Amniotic stem cell (primary cell): ENCODE measurements around the gene SLC26A8.

Experiments used
- DNase-seq: peaks from one replicate; lab custom pipeline; 2025; lab: John Stamatoyannopoulos, UW

SLC26A8 gene

GRCh38 chr6:36023996-36024795 lies at the start of gene SLC26A8:
Gene SLC26A8, minus strand, starts transcription at chr6:36024641. Its CDS starts 4,934 bp downstream, at chr6:36019707.
- no peak for DNase-seq

- DNase-seq: no peak
Observed at GRCh38 chr6:36073587-36073986, 49.1 kb upstream of the SLC26A8 start.

GRCh38 chr6:36072681-36073080 lies 48.2 kb upstream of the SLC26A8 start:
- no peak for DNase-seq

- no peak for DNase-seq
Observed at GRCh38 chr6:36071714-36072113, 47.3 kb upstream of the SLC26A8 start.

GRCh38 chr6:36071281-36071680 lies 46.8 kb upstream of the SLC26A8 start:
- DNase-seq: no peak

GRCh38 chr6:36070252-36070651 lies 45.8 kb upstream of the SLC26A8 start:
- DNase-seq: no peak

GRCh38 chr6:36069573-36069972 lies 45.1 kb upstream of the SLC26A8 start:
- DNase-seq: no peak

GRCh38 chr6:36068586-36068985 lies 44.1 kb upstream of the SLC26A8 start:
- no peak for DNase-seq

- no peak for DNase-seq
Observed at GRCh38 chr6:36068012-36068392, 43.6 kb upstream of the SLC26A8 start.

- no peak for DNase-seq
Observed at GRCh38 chr6:36067374-36068011, 43.1 kb upstream of the SLC26A8 start.

GRCh38 chr6:36066817-36067216 lies 42.4 kb upstream of the SLC26A8 start:
- DNase-seq: no peak

GRCh38 chr6:36065916-36066315 lies 41.5 kb upstream of the SLC26A8 start:
- no peak for DNase-seq

GRCh38 chr6:36064770-36065396 lies 40.4 kb upstream of the SLC26A8 start:
- DNase-seq: no peak

- DNase-seq: no peak
Observed at GRCh38 chr6:36063318-36064060, 39.0 kb upstream of the SLC26A8 start.

GRCh38 chr6:36062247-36062646 lies 37.8 kb upstream of the SLC26A8 start:
- no peak for DNase-seq

- no peak for DNase-seq
Observed at GRCh38 chr6:36061236-36061635, 36.8 kb upstream of the SLC26A8 start.

GRCh38 chr6:36056178-36056577 lies 31.7 kb upstream of the SLC26A8 start:
- no peak for DNase-seq

GRCh38 chr6:36054956-36055355 lies 30.5 kb upstream of the SLC26A8 start:
- DNase-seq: no peak

GRCh38 chr6:36054415-36054814 lies 30.0 kb upstream of the SLC26A8 start:
- DNase-seq: no peak

- DNase-seq: no peak
Observed at GRCh38 chr6:36053878-36054277, 29.4 kb upstream of the SLC26A8 start.

- no peak for DNase-seq
Observed at GRCh38 chr6:36052097-36052496, 27.7 kb upstream of the SLC26A8 start.

GRCh38 chr6:36050947-36051710 lies 26.7 kb upstream of the SLC26A8 start:
- no peak for DNase-seq
